Neural crest cell (in vitro differentiated cells): ENCODE data around the gene EMCN. TPM values are rescaled to one million over a fixed set of nuclear protein-coding genes. Genes with fewer than 3 reads are reported as not detected.

Experiments used
- DNase-seq: peaks from one replicate; pipeline ENCODE4 v3.0.0; 2021; ENCODE audit warnings: low read depth, mixed read lengths, low spot score
- H3K27ac Mint-ChIP-seq: one replicate; pipeline ENCODE4 v1.8.0; 2021; ENCODE audit warnings: mild to moderate bottlenecking, mixed read lengths; ENCODE audit not compliant: unreplicated experiment
- H3K27me3 Mint-ChIP-seq: 2 replicates; pipeline ENCODE4 v1.8.0; 2021; ENCODE audit warnings: low read depth, mild to moderate bottlenecking, mixed read lengths
- H3K36me3 Mint-ChIP-seq: 2 replicates; pipeline ENCODE4 v1.8.0; 2021; ENCODE audit warnings: low read depth, mild to moderate bottlenecking, mixed read lengths
- H3K4me1 Mint-ChIP-seq: 2 replicates; pipeline ENCODE4 v1.8.0; 2021; ENCODE audit warnings: mixed read lengths
- H3K4me3 Mint-ChIP-seq: one replicate; pipeline ENCODE4 v1.8.0; 2021; ENCODE audit warnings: mild to moderate bottlenecking, mixed read lengths
- H3K9me3 Mint-ChIP-seq: 2 replicates; pipeline ENCODE4 v1.8.0; 2021; ENCODE audit warnings: mixed read lengths
- CTCF ChIP-seq: fragments of 200-600 bp; sonication (generic); conservative IDR thresholded peaks from 2 replicates; pipeline ENCODE4 v1.5.0; 2021; ENCODE audit warnings: antibody characterized with exemption, mild to moderate bottlenecking
- total RNA-seq: library from RNA; stranded (reverse); gene quantifications from 2 replicates; pipeline ENCODE4 v1.2.1, GENCODE V29; 2021

EMCN gene
- total RNA-seq, 1 donor from 2014 or later = not detected

- H3K9me3 Mint-ChIP-seq = peaks cover 4% of the 10 kb centered on the region
- DNase-seq = no peak
- H3K27me3 Mint-ChIP-seq = no peaks in the 10 kb centered on the region
These were observed 24.1 kb downstream of the EMCN start for GRCh38 chr4:100493756-100494155.

GRCh38 chr4:100492129-100492528, 25.7 kb downstream of the EMCN start:
- TF ChIP-seq CTCF = no peak
- peaks cover 2% of the 10 kb centered on the region for H3K36me3 Mint-ChIP-seq
- no peak for DNase-seq
- H3K9me3 Mint-ChIP-seq = peaks cover 4% of the 10 kb centered on the region
- H3K27me3 Mint-ChIP-seq = no peaks in the 10 kb centered on the region
- no peak overlapping the region for H3K4me3 Mint-ChIP-seq
- no peaks in the 10 kb centered on the region for H3K4me1 Mint-ChIP-seq
- H3K27ac Mint-ChIP-seq = no peak overlapping the region

More at GRCh38 chr4:100493756-100494155, 24.1 kb downstream of the EMCN start:
- H3K36me3 Mint-ChIP-seq = peaks cover 2% of the 10 kb centered on the region
- no peak overlapping the region for H3K27ac Mint-ChIP-seq
- no peak for TF ChIP-seq CTCF
- no peaks in the 10 kb centered on the region for H3K4me1 Mint-ChIP-seq
- H3K4me3 Mint-ChIP-seq = no peak overlapping the region

- DNase-seq = no peak
- Mint-ChIP-seq H3K27me3 (no peaks in the 10 kb centered on the region), H3K4me1 (no peaks in the 10 kb centered on the region), H3K27ac (no peak overlapping the region), H3K4me3 (no peak overlapping the region), H3K36me3 (peaks cover 2% of the 10 kb centered on the region), H3K9me3 (peaks cover 4% of the 10 kb centered on the region)
- no peak for TF ChIP-seq CTCF
These were observed 28.5 kb downstream of the EMCN start for GRCh38 chr4:100489305-100489704.

- no peaks in the 10 kb centered on the region for H3K9me3 Mint-ChIP-seq
- TF ChIP-seq CTCF = no peak
- H3K27me3 Mint-ChIP-seq = no peaks in the 10 kb centered on the region
- no peak overlapping the region for H3K27ac Mint-ChIP-seq
- no peak for DNase-seq
- H3K4me1 Mint-ChIP-seq = no peaks in the 10 kb centered on the region
- no peaks in the 10 kb centered on the region for H3K36me3 Mint-ChIP-seq
- H3K4me3 Mint-ChIP-seq = no peak overlapping the region
These were observed 31.3 kb downstream of the EMCN start for GRCh38 chr4:100486496-100486895.

- Mint-ChIP-seq H3K4me1 (no peaks in the 10 kb centered on the region), H3K4me3 (no peak overlapping the region), H3K9me3 (no peaks in the 10 kb centered on the region), H3K27me3 (no peaks in the 10 kb centered on the region), H3K27ac (no peak overlapping the region), H3K36me3 (no peaks in the 10 kb centered on the region)
- TF ChIP-seq CTCF = no peak
- no peak for DNase-seq
These were observed 34.0 kb downstream of the EMCN start for GRCh38 chr4:100483796-100484195.

- TF ChIP-seq CTCF = no peak
- Mint-ChIP-seq H3K27ac (no peak overlapping the region), H3K27me3 (no peaks in the 10 kb centered on the region), H3K4me1 (no peaks in the 10 kb centered on the region), H3K36me3 (no peaks in the 10 kb centered on the region), H3K9me3 (no peaks in the 10 kb centered on the region), H3K4me3 (no peak overlapping the region)
- DNase-seq = no peak
These were observed 37.9 kb downstream of the EMCN start for GRCh38 chr4:100479971-100480370.
